GM23338 (cell line): ENCODE data around the gene NELL2. TPM values are rescaled to one million over a fixed set of nuclear protein-coding genes. Genes with fewer than 3 reads are reported as not detected.

Experiments used
- ATAC-seq: fragments of 200-7000 bp; cut with Tn5 transposase; 3 replicates; pipeline ENCODE4 v1.9.1; 2020
- DNase-seq: peaks from one replicate; pipeline ENCODE4 v3.0.0-alpha.2; 2015; ENCODE audit warnings: low spot score
- H2AFZ ChIP-seq: fragments of 200-600 bp; sonication (generic); 2 replicates; pipeline ENCODE4 v1.8.0; 2016; ENCODE audit warnings: antibody characterized with exemption, mild to moderate bottlenecking, moderate library complexity
- H3F3A ChIP-seq: fragments of 200-600 bp; sonication (generic); replicated peaks from 2 replicates; pipeline ENCODE4 v1.8.0; 2017; ENCODE audit warnings: antibody characterized with exemption, mixed run types, low read depth
- H3K27ac ChIP-seq: fragments of 200-600 bp; sonication (generic); 2 replicates; pipeline ENCODE4 v1.6.1; 2016; ENCODE audit warnings: low read depth
- H3K27me3 ChIP-seq: fragments of 200-600 bp; sonication (generic); 2 replicates; pipeline ENCODE4 v1.8.0; 2016; ENCODE audit warnings: mild to moderate bottlenecking, mixed run types, moderate library complexity; ENCODE audit not compliant: insufficient read depth
- H3K36me3 ChIP-seq: fragments of 200-600 bp; sonication (generic); 2 replicates; pipeline ENCODE4 v1.8.0; 2016; ENCODE audit warnings: mild to moderate bottlenecking; ENCODE audit not compliant: insufficient read depth
- H3K4me1 ChIP-seq: fragments of 200-600 bp; sonication (generic); 2 replicates; pipeline ENCODE4 v1.8.0; 2016; ENCODE audit warnings: mild to moderate bottlenecking, moderate library complexity; ENCODE audit not compliant: insufficient read depth
- H3K4me2 ChIP-seq: fragments of 200-600 bp; sonication (generic); 2 replicates; pipeline ENCODE4 v1.7.1; 2017; ENCODE audit warnings: mixed run types
- H3K4me3 ChIP-seq: fragments of 200-600 bp; sonication (generic); 2 replicates; pipeline ENCODE4 v1.6.1; 2016; ENCODE audit warnings: mixed run types
- H3K79me2 ChIP-seq: fragments of 200-600 bp; sonication (generic); replicated peaks from 2 replicates; pipeline ENCODE4 v1.8.0; 2017; ENCODE audit warnings: mild to moderate bottlenecking; ENCODE audit not compliant: insufficient read depth
- H3K9me2 ChIP-seq: fragments of 200-600 bp; sonication (generic); 2 replicates; pipeline ENCODE4 v1.8.0; 2017; ENCODE audit not compliant: insufficient read depth
- H4K20me1 ChIP-seq: fragments of 200-600 bp; sonication (generic); replicated peaks from 2 replicates; pipeline ENCODE4 v1.8.0; 2017; ENCODE audit warnings: mild to moderate bottlenecking; ENCODE audit not compliant: insufficient read depth
- H3K27ac Mint-ChIP-seq: 2 replicates; pipeline ENCODE4 v1.8.0; 2020; ENCODE audit warnings: inconsistent platforms, mild to moderate bottlenecking, moderate library complexity, mixed read lengths
- H3K27me3 Mint-ChIP-seq: 3 replicates; pipeline ENCODE4 v1.8.0; 2022; ENCODE audit warnings: low read depth, mild to moderate bottlenecking, moderate library complexity, mixed read lengths, inconsistent platforms; ENCODE audit not compliant: insufficient read depth, poor library complexity
- H3K36me3 Mint-ChIP-seq: 3 replicates; pipeline ENCODE4 v1.8.0; 2021; ENCODE audit warnings: low read depth, mild to moderate bottlenecking, inconsistent platforms, moderate library complexity, mixed read lengths
- H3K4me1 Mint-ChIP-seq: 3 replicates; pipeline ENCODE4 v1.8.0; 2020; ENCODE audit warnings: mild to moderate bottlenecking, inconsistent platforms, mixed read lengths
- H3K4me3 Mint-ChIP-seq: 3 replicates; pipeline ENCODE4 v1.8.0; 2021; ENCODE audit warnings: moderate library complexity, mild to moderate bottlenecking, inconsistent platforms, mixed read lengths
- H3K9me3 Mint-ChIP-seq: 3 replicates; pipeline ENCODE4 v1.8.0; 2020; ENCODE audit warnings: moderate library complexity, mild to moderate bottlenecking, inconsistent platforms, mixed read lengths
- CREB1 ChIP-seq: fragments of 250-450 bp; sonication (Bioruptor Pico); IDR thresholded peaks from 2 replicates; pipeline ENCODE4 v1.5.0; 2020; ENCODE audit warnings: low read depth, mild to moderate bottlenecking, moderate library complexity
- EZH2 ChIP-seq: fragments of 200-600 bp; sonication (generic); IDR thresholded peaks from one replicate; pipeline ENCODE4 v1.8.0; 2017; ENCODE audit warnings: antibody characterized with exemption, mild to moderate bottlenecking, low read depth; ENCODE audit not compliant: unreplicated experiment
- EZH2phosphoT487 ChIP-seq: fragments of 200-600 bp; sonication (generic); IDR thresholded peaks from one replicate; pipeline ENCODE4 v1.8.1; 2018; ENCODE audit warnings: antibody characterized with exemption; ENCODE audit not compliant: unreplicated experiment
- JUNB ChIP-seq: IDR thresholded peaks from one replicate; pipeline ENCODE4 v1.6.1; 2016; ENCODE audit warnings: antibody characterized with exemption; ENCODE audit not compliant: unreplicated experiment
- NANOG ChIP-seq: IDR thresholded peaks from 2 replicates; pipeline ENCODE4 v1.6.1; 2016; ENCODE audit warnings: antibody characterized with exemption, borderline replicate concordance
- POLR2AphosphoS5 ChIP-seq: IDR thresholded peaks from 2 replicates; pipeline ENCODE4 v1.6.1; 2016; ENCODE audit warnings: antibody characterized with exemption, low read depth
- STAT1 ChIP-seq: IDR thresholded peaks from one replicate; pipeline ENCODE4 v1.6.1; 2016; ENCODE audit warnings: antibody characterized with exemption; ENCODE audit not compliant: unreplicated experiment
- ZNF114 ChIP-seq: fragments of 250-450 bp; sonication (Bioruptor Pico); IDR thresholded peaks from 2 replicates; pipeline ENCODE4 v1.5.0; 2020; ENCODE audit warnings: mild to moderate bottlenecking, moderate library complexity
- ZNF331 ChIP-seq: fragments of 250-450 bp; sonication (Bioruptor Pico); IDR thresholded peaks from 2 replicates; pipeline ENCODE4 v1.5.0; 2020; ENCODE audit warnings: low read depth, mild to moderate bottlenecking, moderate library complexity
- polyA plus RNA-seq: library from polyadenylated mRNA; unstranded; fragments of >200 nt; fragmentation: Nextera tagmentation; extraction: Ambion mirVana; gene quantifications from 2 replicates; pipeline ENCODE4 v1.2.1, GENCODE V29; 2016
- total RNA-seq: library from RNA; depleted of rRNA; stranded (reverse); fragments of >200 nt; shearing (Covaris generic); gene quantifications from 2 replicates; pipeline ENCODE4 v1.2.3, GENCODE V29; 2014
- TF ChIP-seq, protein P1 (sequence below): IDR thresholded peaks from one replicate; pipeline ENCODE4 v1.6.1; 2018; ENCODE audit warnings: antibody characterized with exemption; ENCODE audit not compliant: unreplicated experiment
- TF ChIP-seq, protein P2 (sequence below): IDR thresholded peaks from 2 replicates; pipeline ENCODE4 v1.6.1; 2016; ENCODE audit warnings: antibody characterized with exemption
- TF ChIP-seq, protein P3 (sequence below): fragments of 250-450 bp; sonication (Bioruptor Pico); IDR thresholded peaks from 2 replicates; pipeline ENCODE4 v1.5.0; 2020; ENCODE audit warnings: mild to moderate bottlenecking, moderate library complexity
- TF ChIP-seq, protein P4 (sequence below), 2 experiments: fragments of 200-600 bp in 1 of 2; sonication (generic) in 1 of 2; conservative IDR thresholded peaks; 2 replicates each; pipeline versions ENCODE4 v1.5.1 to v1.6.1; 2016 to 2017; ENCODE audit warnings: antibody characterized with exemption in 2 of 2, low read depth in 2 of 2, mild to moderate bottlenecking in 2 of 2, moderate library complexity in 1 of 2

Gene NELL2
- total and polyA plus RNA-seq, 2 experiments from 2014 or later, result 25.1 to 99.5 TPM

DNA sequence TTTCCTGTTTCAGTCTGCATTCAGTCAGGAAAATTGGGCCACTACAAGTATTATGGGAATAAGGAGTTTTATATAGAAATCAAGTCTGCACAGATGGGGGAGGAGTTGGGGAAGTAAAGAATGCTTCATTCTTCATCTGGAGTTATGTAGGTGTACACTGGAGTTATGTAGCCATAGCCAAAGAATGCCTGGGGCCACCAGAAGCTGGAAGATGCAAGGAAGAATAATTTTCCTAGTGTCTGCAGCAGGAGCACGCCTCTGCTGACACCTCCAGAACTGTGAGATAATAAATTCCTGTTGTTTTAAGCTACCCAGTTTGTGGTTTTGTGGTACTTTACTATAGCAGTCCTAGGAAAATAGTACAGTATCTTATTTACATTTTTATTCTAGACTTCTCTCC lies 333.4 kb downstream of the NELL2 start:
- no peak overlapping the region for H3K4me3 ChIP-seq
- ATAC-seq (no peak), DNase-seq (no peak)
- Mint-ChIP-seq H3K9me3 (no peaks in the 10 kb centered on the region), H3K27me3 (no peaks in the 10 kb centered on the region), H3K27ac (no peak overlapping the region), H3K36me3 (no peaks in the 10 kb centered on the region), H3K4me1 (peaks cover 9% of the 10 kb centered on the region; the same call in 2 of the 3 replicates), H3K4me3 (no peak overlapping the region)
- no peaks in the 10 kb centered on the region for H3K27me3 ChIP-seq
- TF ChIP-seq NANOG, result no peak
- no peak for TF ChIP-seq EZH2
- TF ChIP-seq ZNF331, result no peak
- TF ChIP-seq, protein P1, sequence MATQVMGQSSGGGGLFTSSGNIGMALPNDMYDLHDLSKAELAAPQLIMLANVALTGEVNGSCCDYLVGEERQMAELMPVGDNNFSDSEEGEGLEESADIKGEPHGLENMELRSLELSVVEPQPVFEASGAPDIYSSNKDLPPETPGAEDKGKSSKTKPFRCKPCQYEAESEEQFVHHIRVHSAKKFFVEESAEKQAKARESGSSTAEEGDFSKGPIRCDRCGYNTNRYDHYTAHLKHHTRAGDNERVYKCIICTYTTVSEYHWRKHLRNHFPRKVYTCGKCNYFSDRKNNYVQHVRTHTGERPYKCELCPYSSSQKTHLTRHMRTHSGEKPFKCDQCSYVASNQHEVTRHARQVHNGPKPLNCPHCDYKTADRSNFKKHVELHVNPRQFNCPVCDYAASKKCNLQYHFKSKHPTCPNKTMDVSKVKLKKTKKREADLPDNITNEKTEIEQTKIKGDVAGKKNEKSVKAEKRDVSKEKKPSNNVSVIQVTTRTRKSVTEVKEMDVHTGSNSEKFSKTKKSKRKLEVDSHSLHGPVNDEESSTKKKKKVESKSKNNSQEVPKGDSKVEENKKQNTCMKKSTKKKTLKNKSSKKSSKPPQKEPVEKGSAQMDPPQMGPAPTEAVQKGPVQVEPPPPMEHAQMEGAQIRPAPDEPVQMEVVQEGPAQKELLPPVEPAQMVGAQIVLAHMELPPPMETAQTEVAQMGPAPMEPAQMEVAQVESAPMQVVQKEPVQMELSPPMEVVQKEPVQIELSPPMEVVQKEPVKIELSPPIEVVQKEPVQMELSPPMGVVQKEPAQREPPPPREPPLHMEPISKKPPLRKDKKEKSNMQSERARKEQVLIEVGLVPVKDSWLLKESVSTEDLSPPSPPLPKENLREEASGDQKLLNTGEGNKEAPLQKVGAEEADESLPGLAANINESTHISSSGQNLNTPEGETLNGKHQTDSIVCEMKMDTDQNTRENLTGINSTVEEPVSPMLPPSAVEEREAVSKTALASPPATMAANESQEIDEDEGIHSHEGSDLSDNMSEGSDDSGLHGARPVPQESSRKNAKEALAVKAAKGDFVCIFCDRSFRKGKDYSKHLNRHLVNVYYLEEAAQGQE, result no peak
- TF ChIP-seq ZNF114 (CRISPR knock-in tag), result no peak
- TF ChIP-seq EZH2phosphoT487, result no peak
- no peak for TF ChIP-seq STAT1
- no peak for TF ChIP-seq CREB1
- TF ChIP-seq POLR2AphosphoS5, result no peak
- TF ChIP-seq JUNB, result no peak
- TF ChIP-seq, protein P2, sequence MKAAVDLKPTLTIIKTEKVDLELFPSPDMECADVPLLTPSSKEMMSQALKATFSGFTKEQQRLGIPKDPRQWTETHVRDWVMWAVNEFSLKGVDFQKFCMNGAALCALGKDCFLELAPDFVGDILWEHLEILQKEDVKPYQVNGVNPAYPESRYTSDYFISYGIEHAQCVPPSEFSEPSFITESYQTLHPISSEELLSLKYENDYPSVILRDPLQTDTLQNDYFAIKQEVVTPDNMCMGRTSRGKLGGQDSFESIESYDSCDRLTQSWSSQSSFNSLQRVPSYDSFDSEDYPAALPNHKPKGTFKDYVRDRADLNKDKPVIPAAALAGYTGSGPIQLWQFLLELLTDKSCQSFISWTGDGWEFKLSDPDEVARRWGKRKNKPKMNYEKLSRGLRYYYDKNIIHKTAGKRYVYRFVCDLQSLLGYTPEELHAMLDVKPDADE, result no peak
- TF ChIP-seq, protein P3, sequence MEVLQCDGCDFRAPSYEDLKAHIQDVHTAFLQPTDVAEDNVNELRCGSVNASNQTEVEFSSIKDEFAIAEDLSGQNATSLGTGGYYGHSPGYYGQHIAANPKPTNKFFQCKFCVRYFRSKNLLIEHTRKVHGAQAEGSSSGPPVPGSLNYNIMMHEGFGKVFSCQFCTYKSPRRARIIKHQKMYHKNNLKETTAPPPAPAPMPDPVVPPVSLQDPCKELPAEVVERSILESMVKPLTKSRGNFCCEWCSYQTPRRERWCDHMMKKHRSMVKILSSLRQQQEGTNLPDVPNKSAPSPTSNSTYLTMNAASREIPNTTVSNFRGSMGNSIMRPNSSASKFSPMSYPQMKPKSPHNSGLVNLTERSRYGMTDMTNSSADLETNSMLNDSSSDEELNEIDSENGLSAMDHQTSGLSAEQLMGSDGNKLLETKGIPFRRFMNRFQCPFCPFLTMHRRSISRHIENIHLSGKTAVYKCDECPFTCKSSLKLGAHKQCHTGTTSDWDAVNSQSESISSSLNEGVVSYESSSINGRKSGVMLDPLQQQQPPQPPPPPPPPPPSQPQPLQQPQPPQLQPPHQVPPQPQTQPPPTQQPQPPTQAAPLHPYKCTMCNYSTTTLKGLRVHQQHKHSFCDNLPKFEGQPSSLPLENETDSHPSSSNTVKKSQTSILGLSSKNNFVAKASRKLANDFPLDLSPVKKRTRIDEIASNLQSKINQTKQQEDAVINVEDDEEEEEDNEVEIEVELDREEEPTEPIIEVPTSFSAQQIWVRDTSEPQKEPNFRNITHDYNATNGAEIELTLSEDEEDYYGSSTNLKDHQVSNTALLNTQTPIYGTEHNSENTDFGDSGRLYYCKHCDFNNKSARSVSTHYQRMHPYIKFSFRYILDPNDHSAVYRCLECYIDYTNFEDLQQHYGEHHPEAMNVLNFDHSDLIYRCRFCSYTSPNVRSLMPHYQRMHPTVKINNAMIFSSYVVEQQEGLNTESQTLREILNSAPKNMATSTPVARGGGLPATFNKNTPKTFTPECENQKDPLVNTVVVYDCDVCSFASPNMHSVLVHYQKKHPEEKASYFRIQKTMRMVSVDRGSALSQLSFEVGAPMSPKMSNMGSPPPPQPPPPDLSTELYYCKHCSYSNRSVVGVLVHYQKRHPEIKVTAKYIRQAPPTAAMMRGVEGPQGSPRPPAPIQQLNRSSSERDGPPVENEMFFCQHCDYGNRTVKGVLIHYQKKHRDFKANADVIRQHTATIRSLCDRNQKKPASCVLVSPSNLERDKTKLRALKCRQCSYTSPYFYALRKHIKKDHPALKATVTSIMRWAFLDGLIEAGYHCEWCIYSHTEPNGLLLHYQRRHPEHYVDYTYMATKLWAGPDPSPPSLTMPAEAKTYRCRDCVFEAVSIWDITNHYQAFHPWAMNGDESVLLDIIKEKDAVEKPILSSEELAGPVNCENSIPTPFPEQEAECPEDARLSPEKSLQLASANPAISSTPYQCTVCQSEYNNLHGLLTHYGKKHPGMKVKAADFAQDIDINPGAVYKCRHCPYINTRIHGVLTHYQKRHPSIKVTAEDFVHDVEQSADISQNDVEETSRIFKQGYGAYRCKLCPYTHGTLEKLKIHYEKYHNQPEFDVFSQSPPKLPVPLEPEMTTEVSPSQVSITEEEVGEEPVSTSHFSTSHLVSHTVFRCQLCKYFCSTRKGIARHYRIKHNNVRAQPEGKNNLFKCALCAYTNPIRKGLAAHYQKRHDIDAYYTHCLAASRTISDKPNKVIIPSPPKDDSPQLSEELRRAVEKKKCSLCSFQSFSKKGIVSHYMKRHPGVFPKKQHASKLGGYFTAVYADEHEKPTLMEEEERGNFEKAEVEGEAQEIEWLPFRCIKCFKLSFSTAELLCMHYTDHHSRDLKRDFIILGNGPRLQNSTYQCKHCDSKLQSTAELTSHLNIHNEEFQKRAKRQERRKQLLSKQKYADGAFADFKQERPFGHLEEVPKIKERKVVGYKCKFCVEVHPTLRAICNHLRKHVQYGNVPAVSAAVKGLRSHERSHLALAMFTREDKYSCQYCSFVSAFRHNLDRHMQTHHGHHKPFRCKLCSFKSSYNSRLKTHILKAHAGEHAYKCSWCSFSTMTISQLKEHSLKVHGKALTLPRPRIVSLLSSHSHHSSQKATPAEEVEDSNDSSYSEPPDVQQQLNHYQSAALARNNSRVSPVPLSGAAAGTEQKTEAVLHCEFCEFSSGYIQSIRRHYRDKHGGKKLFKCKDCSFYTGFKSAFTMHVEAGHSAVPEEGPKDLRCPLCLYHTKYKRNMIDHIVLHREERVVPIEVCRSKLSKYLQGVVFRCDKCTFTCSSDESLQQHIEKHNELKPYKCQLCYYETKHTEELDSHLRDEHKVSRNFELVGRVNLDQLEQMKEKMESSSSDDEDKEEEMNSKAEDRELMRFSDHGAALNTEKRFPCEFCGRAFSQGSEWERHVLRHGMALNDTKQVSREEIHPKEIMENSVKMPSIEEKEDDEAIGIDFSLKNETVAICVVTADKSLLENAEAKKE, result no peak
- TF ChIP-seq, protein P4, sequence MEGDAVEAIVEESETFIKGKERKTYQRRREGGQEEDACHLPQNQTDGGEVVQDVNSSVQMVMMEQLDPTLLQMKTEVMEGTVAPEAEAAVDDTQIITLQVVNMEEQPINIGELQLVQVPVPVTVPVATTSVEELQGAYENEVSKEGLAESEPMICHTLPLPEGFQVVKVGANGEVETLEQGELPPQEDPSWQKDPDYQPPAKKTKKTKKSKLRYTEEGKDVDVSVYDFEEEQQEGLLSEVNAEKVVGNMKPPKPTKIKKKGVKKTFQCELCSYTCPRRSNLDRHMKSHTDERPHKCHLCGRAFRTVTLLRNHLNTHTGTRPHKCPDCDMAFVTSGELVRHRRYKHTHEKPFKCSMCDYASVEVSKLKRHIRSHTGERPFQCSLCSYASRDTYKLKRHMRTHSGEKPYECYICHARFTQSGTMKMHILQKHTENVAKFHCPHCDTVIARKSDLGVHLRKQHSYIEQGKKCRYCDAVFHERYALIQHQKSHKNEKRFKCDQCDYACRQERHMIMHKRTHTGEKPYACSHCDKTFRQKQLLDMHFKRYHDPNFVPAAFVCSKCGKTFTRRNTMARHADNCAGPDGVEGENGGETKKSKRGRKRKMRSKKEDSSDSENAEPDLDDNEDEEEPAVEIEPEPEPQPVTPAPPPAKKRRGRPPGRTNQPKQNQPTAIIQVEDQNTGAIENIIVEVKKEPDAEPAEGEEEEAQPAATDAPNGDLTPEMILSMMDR (conservative IDR thresholded peaks at IDR 0.05; ENCODE audit: low read depth in 2 of 2), result no peak
- H3K27ac ChIP-seq, result no peak overlapping the region
- H2AFZ ChIP-seq, result no peak overlapping the region
- no peaks in the 10 kb centered on the region for H4K20me1 ChIP-seq
- H3K9me2 ChIP-seq, result no peaks in the 10 kb centered on the region
- H3K79me2 ChIP-seq, result no peaks in the 10 kb centered on the region
- no peak overlapping the region for H3K4me2 ChIP-seq
- peaks cover 6% of the 10 kb centered on the region; the same call in 1 of the 2 replicates for H3K4me1 ChIP-seq
- no peaks in the 10 kb centered on the region for H3F3A ChIP-seq
- H3K36me3 ChIP-seq, result no peaks in the 10 kb centered on the region
